ENCODE measurements around the gene PTPRM.
"Not testable (repeated sequence)": the region's sequence is repeated elsewhere in the genome, so short reads cannot be mapped to it uniquely, and the experiment has no call there.

PTPRM gene

GRCh38 chr18:8433771-8434170, 866.7 kb downstream of the PTPRM start:
- ATAC-seq (no peak), DNase-seq (no peak)

DNA sequence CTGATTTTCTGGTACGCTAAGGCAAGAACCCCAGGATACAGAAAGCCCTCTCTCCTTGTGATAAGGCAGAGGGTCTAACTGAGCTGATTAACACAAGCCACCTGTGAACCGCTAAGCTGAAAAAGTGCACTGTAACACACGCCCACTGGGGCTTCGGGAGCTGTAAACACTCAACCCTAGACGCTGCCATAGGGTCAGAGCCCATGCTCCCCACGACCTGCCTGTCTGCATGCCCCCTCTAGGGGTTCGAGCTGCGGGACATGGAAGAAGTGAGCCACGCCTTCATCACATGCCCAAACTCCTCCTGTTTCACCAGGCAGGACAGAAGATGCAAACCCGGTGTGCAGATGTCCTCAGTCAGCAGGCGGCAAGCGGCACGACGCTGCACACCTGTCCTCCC, 868.3 kb downstream of the PTPRM start:
- no peak for DNase-seq
- no peak for ATAC-seq

GRCh38 chr18:8439055-8439454, 871.9 kb downstream of the PTPRM start:
- ATAC-seq (no peak), DNase-seq (no peak)

DNA sequence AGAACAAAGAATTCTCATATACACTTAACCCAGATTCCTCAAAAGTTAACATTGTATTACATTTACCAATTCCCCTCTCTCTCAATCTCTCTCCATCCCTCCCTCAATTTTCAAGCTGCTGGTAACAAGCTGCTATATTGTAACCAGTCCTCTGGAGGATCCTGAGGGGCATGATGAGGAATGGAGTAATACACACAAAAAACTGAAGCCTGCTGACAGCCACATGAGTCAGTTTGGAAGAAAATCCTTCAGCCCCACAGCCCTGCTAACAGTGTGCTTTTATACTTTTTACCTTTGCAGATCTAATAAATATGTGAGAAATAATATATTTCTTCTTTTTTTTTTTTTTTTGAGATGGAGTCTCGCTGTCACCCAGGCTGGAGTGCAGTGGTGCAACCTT, 876.4 kb downstream of the PTPRM start:
- ATAC-seq (no peak), DNase-seq (no peak)

DNA sequence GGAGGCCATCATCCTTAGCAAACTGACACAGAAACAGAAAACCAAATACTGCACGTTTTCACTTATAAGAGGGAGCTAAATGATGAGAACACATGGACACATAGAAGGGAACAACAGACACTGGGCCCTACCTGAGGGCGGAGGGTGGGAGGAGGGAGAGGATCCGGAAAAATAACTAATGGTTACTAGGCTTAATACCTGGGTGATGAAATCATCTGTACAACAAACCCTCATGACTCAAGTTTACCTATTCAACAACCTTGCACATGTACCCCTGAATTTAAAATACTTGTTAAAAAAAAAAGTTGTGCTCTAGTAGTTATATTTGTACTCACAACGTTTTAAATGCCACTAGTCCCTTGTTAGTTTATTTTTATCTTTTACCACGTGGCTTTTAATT, 879.8 kb downstream of the PTPRM start:
- DNase-seq, ATAC-seq: not testable (repeated sequence)

GRCh38 chr18:8448130-8448529, 881.0 kb downstream of the PTPRM start:
- DNase-seq (no peak), ATAC-seq (no peak)

GRCh38 chr18:8450013-8450412, 882.9 kb downstream of the PTPRM start:
- ATAC-seq (no peak), DNase-seq (no peak)

DNA sequence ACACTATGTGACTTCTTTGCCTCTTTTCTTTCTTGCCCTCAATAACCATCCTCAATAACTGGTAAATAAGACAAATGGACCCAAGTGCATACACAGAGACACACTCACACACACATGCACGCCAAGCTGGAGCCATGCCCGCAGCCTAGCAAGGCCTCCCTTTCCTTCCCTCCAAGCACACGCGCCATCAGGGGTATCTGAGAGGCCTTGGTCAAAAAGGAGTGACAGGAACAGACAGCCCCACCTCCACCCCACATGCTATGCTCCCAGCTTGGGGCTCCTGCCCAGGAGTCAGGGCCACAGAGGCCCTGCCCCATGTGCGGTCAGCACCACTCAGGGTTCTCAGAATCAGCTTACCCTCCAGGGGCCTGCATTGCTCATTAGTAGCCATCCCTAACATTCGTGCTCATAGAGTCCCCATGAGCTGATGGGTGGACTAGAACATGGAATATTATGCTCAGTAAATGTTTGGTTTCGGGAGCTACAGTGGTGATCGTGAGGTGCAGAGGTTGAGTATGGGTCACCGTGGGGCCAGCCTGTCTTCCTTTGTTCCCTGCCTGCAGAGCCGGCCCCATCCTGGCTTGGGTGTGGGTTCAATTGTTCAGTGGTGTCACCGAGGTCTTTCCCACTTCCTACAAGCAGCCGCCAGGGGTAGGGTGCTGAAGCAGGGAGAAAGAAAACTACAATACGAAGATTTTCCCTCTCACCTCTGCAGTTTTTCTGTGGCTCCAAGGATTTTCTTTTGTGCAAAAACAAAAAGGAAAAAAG, 884.0 kb downstream of the PTPRM start:
- DNase-seq (no peak), ATAC-seq (no peak)

- DNase-seq (no peak), ATAC-seq (no peak)
These were observed 886.4 kb downstream of the PTPRM start for GRCh38 chr18:8453528-8453927.

DNA sequence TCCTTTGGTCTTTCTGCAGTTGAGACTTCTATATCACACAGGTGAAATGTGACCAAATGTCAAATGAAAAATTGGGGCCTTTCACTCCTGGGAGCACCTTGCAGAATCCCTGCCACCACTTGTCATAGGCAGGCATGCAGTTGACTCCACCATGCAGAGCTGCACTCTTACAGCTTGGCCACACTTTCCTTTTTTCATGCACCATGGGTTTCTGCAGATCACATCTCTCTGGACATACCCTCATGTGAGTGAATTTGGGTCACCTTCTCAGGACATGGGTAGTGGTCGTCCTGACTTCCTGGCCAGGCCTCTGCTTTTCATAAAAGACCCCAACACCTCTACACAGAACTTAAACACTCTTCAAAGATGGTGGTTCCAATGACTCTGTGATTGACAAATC, 887.0 kb downstream of the PTPRM start:
- no peak for ATAC-seq

GRCh38 chr18:8455661-8456614, 888.8 kb downstream of the PTPRM start:
- DNase-seq (no peak), ATAC-seq (no peak)

More for the DNA sequence above, 887.0 kb downstream of the PTPRM start:
- no peak for DNase-seq

All from stimulated activated naive CD8-positive, alpha-beta T cell treated with anti-CD3 and anti-CD28 coated beads, Interleukin-15, Interleukin-2, amounts not matched to agents 100 U/mL and 50 U/mL, for 24 hours (primary cell).